CD14-positive monocyte (primary cell): ENCODE data around the gene PRDM8. TPM values are rescaled to one million over a fixed set of nuclear protein-coding genes. Genes with fewer than 3 reads are reported as not detected.

Experiments used
- DNase-seq, 3 donors: peaks; one replicate each; pipeline ENCODE4 v3.0.0-alpha.2; 2011 to 2022
- H2AFZ ChIP-seq: 2 replicates; pipeline ENCODE4 v1.6.0; 2012; ENCODE audit warnings: mild to moderate bottlenecking, low read depth, low read length, inconsistent platforms; ENCODE audit not compliant: insufficient read depth, poor library complexity, severe bottlenecking
- H3K27ac ChIP-seq, 2 donors: 1 replicate in 1 of 2; 2 replicates in 1 of 2; pipeline ENCODE4 v1.5.1; 2012 to 2013; ENCODE audit warnings: low read length in 2 of 2, control low read depth in 1 of 2, inconsistent platforms in 1 of 2, low read depth in 1 of 2, mild to moderate bottlenecking in 1 of 2
- H3K27me3 ChIP-seq, 2 donors: one replicate each; pipeline versions ENCODE4 v1.6.0 to v1.6.1; 2011 to 2013; ENCODE audit warnings: low read length in 2 of 2; ENCODE audit not compliant: control insufficient read depth in 2 of 2, insufficient read depth in 2 of 2
- H3K36me3 ChIP-seq, 2 donors: replicated peaks in 1 of 2; 1 replicate in 1 of 2; 2 replicates in 1 of 2; pipeline versions ENCODE4 v1.5.1 to v1.6.1; 2012 to 2013; ENCODE audit warnings: low read length in 2 of 2, control low read depth in 1 of 2, inconsistent platforms in 1 of 2, mild to moderate bottlenecking in 1 of 2; ENCODE audit not compliant: insufficient read depth in 2 of 2, control insufficient read depth in 1 of 2
- H3K4me1 ChIP-seq, 2 donors: 1 replicate in 1 of 2; 2 replicates in 1 of 2; pipeline versions ENCODE4 v1.5.1 to v1.6.1; 2012 to 2013; ENCODE audit warnings: low read length in 2 of 2, control low read depth in 1 of 2, inconsistent platforms in 1 of 2, mild to moderate bottlenecking in 1 of 2, moderate library complexity in 1 of 2; ENCODE audit not compliant: insufficient read depth in 2 of 2, control insufficient read depth in 1 of 2
- H3K4me2 ChIP-seq: replicated peaks from 2 replicates; pipeline ENCODE3; 2012; ENCODE audit warnings: low read length, moderate library complexity, mild to moderate bottlenecking; ENCODE audit not compliant: poor library complexity, severe bottlenecking; ENCODE audit errors: extremely low read depth
- H3K4me3 ChIP-seq, 3 experiments: fragments of 200-600 bp in 1 of 3; sonication (generic) in 1 of 3; replicated peaks in 1 of 3; 1 replicate in 2 of 3; 2 replicates in 1 of 3; pipeline ENCODE4 v1.5.1; 2011 to 2013; ENCODE audit warnings: low read length in 3 of 3, mild to moderate bottlenecking in 3 of 3, control low read depth in 2 of 3, low read depth in 2 of 3, inconsistent platforms in 1 of 3, moderate library complexity in 1 of 3
- H3K79me2 ChIP-seq: 2 replicates; pipeline ENCODE4 v1.6.0; 2012; ENCODE audit warnings: mild to moderate bottlenecking, control low read depth, inconsistent platforms, low read length, moderate library complexity; ENCODE audit not compliant: insufficient read depth
- H3K9ac ChIP-seq: 2 replicates; pipeline ENCODE4 v1.6.0; 2017; ENCODE audit warnings: low read length, mild to moderate bottlenecking; ENCODE audit not compliant: insufficient read depth, poor library complexity, severe bottlenecking
- H3K9me3 ChIP-seq, 2 donors: replicated peaks in 1 of 2; 1 replicate in 1 of 2; 2 replicates in 1 of 2; pipeline versions ENCODE4 v1.5.1 to v1.6.1; 2012 to 2013; ENCODE audit warnings: low read length in 2 of 2, control low read depth in 1 of 2; ENCODE audit not compliant: control insufficient read depth in 1 of 2, insufficient read depth in 1 of 2
- H4K20me1 ChIP-seq: 2 replicates; pipeline ENCODE4 v1.6.0; 2012; ENCODE audit warnings: mild to moderate bottlenecking, low read length, control low read depth, moderate library complexity; ENCODE audit not compliant: insufficient read depth
- H3K27ac Mint-ChIP-seq, 7 donors: one replicate each; pipeline ENCODE4 v1.8.0; 2020; ENCODE audit warnings: mild to moderate bottlenecking in 7 of 7, mixed read lengths in 7 of 7, moderate library complexity in 6 of 7, inconsistent platforms in 2 of 7
- H3K27me3 Mint-ChIP-seq, 3 donors: one replicate each; pipeline ENCODE4 v1.8.0; 2021 to 2022; ENCODE audit warnings: low read depth in 3 of 3, mild to moderate bottlenecking in 3 of 3, mixed read lengths in 3 of 3, moderate library complexity in 3 of 3, inconsistent platforms in 1 of 3
- H3K36me3 Mint-ChIP-seq, 2 donors: one replicate each; pipeline ENCODE4 v1.8.0; 2020; ENCODE audit warnings: mixed read lengths in 2 of 2, inconsistent platforms in 1 of 2, mild to moderate bottlenecking in 1 of 2
- H3K4me1 Mint-ChIP-seq: one replicate; pipeline ENCODE4 v1.8.0; 2020; ENCODE audit warnings: mild to moderate bottlenecking, mixed read lengths
- H3K4me3 Mint-ChIP-seq, 2 donors: one replicate each; pipeline ENCODE4 v1.8.0; 2020; ENCODE audit warnings: mild to moderate bottlenecking in 2 of 2, mixed read lengths in 2 of 2, moderate library complexity in 1 of 2
- H3K9me3 Mint-ChIP-seq, 7 donors: one replicate each; pipeline ENCODE4 v1.8.0; 2020 to 2022; ENCODE audit warnings: mixed read lengths in 7 of 7, mild to moderate bottlenecking in 6 of 7, moderate library complexity in 6 of 7, inconsistent platforms in 2 of 7
- WGBS: methylation state at CpG from one replicate; pipeline ENCODE4 v1.1.5; 2013; ENCODE audit warnings: missing lambda C conversion rate; ENCODE audit not compliant: insufficient coverage; 5-methylcytosine and 5-hydroxymethylcytosine counted together
- intact Hi-C, 2 donors: fragments of 100-400 bp; cut with micrococcal nuclease; formaldehyde crosslinking; loops; one replicate each; pipeline versions ENCODE4 v1.15.0 to v1.15.1; 2023
- polyA plus RNA-seq, 3 donors: library from polyadenylated mRNA; depleted of rRNA in 1 of 3; unstranded in 2 of 3; stranded (reverse) in 1 of 3; fragments of 300-500 nt in 2 of 3; fragments of >200 nt in 1 of 3; fragmentation: Illumina TruSeq in 2 of 3; gene quantifications; 1 replicate in 2 of 3; 2 replicates in 1 of 3; pipeline ENCODE4 v1.2.3, GENCODE V29; 2012 to 2021
- TF ChIP-seq, protein P1 (sequence below): fragments of 200-600 bp; IDR thresholded peaks from one replicate; pipeline ENCODE4 v1.8.0; 2022; ENCODE audit warnings: antibody characterized with exemption, mild to moderate bottlenecking

The PRDM8 gene
- polyA plus RNA-seq, 3 donors: 0.22 to 0.77 (median 0.23) TPM

DNA sequence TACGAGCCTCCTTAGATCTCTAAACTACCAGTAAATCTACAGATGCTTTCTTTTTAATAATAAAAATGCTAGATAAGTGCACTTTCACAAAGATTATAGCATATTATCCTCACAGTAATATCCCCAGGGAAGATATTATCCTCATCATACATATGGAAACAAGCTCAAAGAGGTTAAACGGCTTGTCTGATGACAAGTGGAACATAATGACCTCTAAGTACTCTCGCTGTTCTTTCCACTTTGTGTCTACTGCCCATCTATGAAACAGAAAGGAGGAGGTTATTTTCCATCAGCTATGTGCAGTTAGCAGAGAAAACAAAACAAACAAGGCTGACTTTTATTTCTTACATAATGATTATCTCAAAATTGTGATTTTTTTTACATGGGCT, 42.8 kb upstream of the PRDM8 start:
- no peak overlapping the region for H3K4me3 ChIP-seq
- H2AFZ ChIP-seq: no peak overlapping the region
- no peaks in the 10 kb centered on the region for H3K27me3 ChIP-seq
- H3K79me2 ChIP-seq: no peaks in the 10 kb centered on the region
- TF ChIP-seq, protein P1, sequence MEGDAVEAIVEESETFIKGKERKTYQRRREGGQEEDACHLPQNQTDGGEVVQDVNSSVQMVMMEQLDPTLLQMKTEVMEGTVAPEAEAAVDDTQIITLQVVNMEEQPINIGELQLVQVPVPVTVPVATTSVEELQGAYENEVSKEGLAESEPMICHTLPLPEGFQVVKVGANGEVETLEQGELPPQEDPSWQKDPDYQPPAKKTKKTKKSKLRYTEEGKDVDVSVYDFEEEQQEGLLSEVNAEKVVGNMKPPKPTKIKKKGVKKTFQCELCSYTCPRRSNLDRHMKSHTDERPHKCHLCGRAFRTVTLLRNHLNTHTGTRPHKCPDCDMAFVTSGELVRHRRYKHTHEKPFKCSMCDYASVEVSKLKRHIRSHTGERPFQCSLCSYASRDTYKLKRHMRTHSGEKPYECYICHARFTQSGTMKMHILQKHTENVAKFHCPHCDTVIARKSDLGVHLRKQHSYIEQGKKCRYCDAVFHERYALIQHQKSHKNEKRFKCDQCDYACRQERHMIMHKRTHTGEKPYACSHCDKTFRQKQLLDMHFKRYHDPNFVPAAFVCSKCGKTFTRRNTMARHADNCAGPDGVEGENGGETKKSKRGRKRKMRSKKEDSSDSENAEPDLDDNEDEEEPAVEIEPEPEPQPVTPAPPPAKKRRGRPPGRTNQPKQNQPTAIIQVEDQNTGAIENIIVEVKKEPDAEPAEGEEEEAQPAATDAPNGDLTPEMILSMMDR: no peak
- Mint-ChIP-seq H3K27ac (no peak overlapping the region), H3K4me3 (no peak overlapping the region), H3K9me3 (peaks cover 0 to 3% (median 0%) of the 10 kb centered on the region in 7 donors), H3K4me1 (no peaks in the 10 kb centered on the region), H3K36me3 (no peaks in the 10 kb centered on the region), H3K27me3 (no peaks in the 10 kb centered on the region)
- no CpG with 5 or more reads among the region's 3 CpGs for WGBS
- H3K36me3 ChIP-seq: no peaks in the 10 kb centered on the region
- intact Hi-C loops: no loop called here
- H3K4me1 ChIP-seq: no peaks in the 10 kb centered on the region
- no peaks in the 10 kb centered on the region for H4K20me1 ChIP-seq
- DNase-seq: no peak
- H3K4me2 ChIP-seq: no peak overlapping the region
- no peak overlapping the region for H3K27ac ChIP-seq
- H3K9me3 ChIP-seq: no peaks in the 10 kb centered on the region
- no peak overlapping the region for H3K9ac ChIP-seq

DNA sequence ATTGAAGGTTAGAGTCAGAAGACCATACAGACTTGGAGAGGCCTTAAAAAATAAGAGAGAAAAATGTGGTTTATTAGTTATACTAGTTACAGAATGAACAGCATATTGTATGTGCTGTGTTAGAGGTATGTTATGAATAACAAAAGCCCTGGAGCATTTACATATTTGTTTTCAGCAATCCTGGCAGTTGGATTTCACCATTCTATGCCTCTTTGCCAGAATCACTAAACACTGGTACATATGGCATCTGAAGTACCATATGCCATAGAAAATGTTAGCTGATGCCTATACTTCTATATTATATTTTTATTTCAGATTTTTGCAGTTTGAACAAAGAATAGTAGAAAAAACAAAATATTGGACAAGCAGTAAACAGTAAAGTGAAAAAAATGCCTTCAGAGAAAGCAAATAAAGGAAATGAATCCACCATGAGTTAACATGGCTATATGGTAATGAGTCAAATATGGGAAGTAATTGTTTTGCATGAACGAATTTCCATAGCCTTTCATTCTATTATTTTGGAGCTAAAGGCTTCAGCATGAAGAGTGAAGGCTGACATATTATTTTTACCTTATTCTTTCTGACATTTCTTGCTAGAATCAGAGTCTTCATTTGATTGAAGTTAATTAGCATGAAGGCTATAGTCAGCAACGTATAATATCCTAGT, 41.9 kb upstream of the PRDM8 start:
- no peak overlapping the region for H3K4me3 Mint-ChIP-seq
- H3K4me2 ChIP-seq: no peak overlapping the region
- no peaks in the 10 kb centered on the region for H3K36me3 ChIP-seq
- peaks cover 0 to 3% (median 0%) of the 10 kb centered on the region in 7 donors for H3K9me3 Mint-ChIP-seq
- no peaks in the 10 kb centered on the region for H3K27me3 Mint-ChIP-seq
- WGBS: no CpG with 5 or more reads among the region's 2 CpGs
- no peak overlapping the region for H2AFZ ChIP-seq
- peak in 2 of 3 donors; percentile 33 to 47 for DNase-seq
- no peaks in the 10 kb centered on the region for H3K4me1 ChIP-seq
- H3K4me3 ChIP-seq: no peak overlapping the region
- no peaks in the 10 kb centered on the region for H3K9me3 ChIP-seq
- intact Hi-C loops: no loop called here
- H3K9ac ChIP-seq: no peak overlapping the region
- no peak overlapping the region for H3K27ac Mint-ChIP-seq
- H3K36me3 Mint-ChIP-seq: no peaks in the 10 kb centered on the region
- H3K27ac ChIP-seq: no peak overlapping the region
- no peaks in the 10 kb centered on the region for H4K20me1 ChIP-seq
- H3K79me2 ChIP-seq: no peaks in the 10 kb centered on the region
- TF ChIP-seq, protein P1: no peak
- H3K4me1 Mint-ChIP-seq: no peaks in the 10 kb centered on the region
- no peaks in the 10 kb centered on the region for H3K27me3 ChIP-seq
